Kidney epithelial cell (primary cell): ENCODE data around the gene MAT2B. TPM values are rescaled to one million over a fixed set of nuclear protein-coding genes. Genes with fewer than 3 reads are reported as not detected.

Experiments used
- DNase-seq: peaks from one replicate; pipeline ENCODE4 v3.0.0-alpha.2; 2010; ENCODE audit warnings: low read depth
- H3K27me3 ChIP-seq: 2 replicates; pipeline ENCODE4 v1.6.0; 2011; ENCODE audit warnings: low read length; ENCODE audit not compliant: control insufficient read depth, insufficient read depth
- H3K36me3 ChIP-seq: 2 replicates; pipeline ENCODE4 v1.5.1; 2011; ENCODE audit warnings: low read length; ENCODE audit not compliant: control insufficient read depth, insufficient read depth
- H3K4me3 ChIP-seq: 2 replicates; pipeline ENCODE4 v1.5.1; 2011; ENCODE audit warnings: low read depth, mild to moderate bottlenecking, control low read depth, low read length
- CTCF ChIP-seq: IDR thresholded peaks from 2 replicates; pipeline ENCODE4 v1.5.1; 2011; ENCODE audit warnings: mild to moderate bottlenecking, moderate library complexity, low read length, control low read depth, inconsistent platforms; ENCODE audit not compliant: insufficient read depth, poor library complexity, severe bottlenecking
- total RNA-seq: library from RNA; depleted of rRNA; stranded (reverse); fragments of >200 nt; gene quantifications from 2 replicates; pipeline ENCODE4 v1.2.3, GENCODE V29; 2015

MAT2B gene
- total RNA-seq = 55.5 and 61.1 TPM in 2 replicates

- no peaks in the 10 kb centered on the region for H3K27me3 ChIP-seq
- H3K36me3 ChIP-seq = no peaks in the 10 kb centered on the region
- DNase-seq = peak; percentile 71
- peak within 1 kb of the TSS; percentile 82 for H3K4me3 ChIP-seq
- TF ChIP-seq CTCF = peak; percentile 48
Observed at GRCh38 chr5:163505368-163506094, at the start of gene MAT2B. Gene MAT2B (plus strand): TSS chr5:163505619. CDS start chr5:163505687, 68 bp downstream.

- no peaks in the 10 kb centered on the region for H3K36me3 ChIP-seq
- no peak overlapping the region for H3K4me3 ChIP-seq
- H3K27me3 ChIP-seq = no peaks in the 10 kb centered on the region
- DNase-seq = no peak
- no peak for TF ChIP-seq CTCF
Observed at GRCh38 chr5:163456029-163456589, 49.3 kb upstream of the MAT2B start.

- no peak for TF ChIP-seq CTCF
- Histone ChIP-seq H3K27me3 (no peaks in the 10 kb centered on the region), H3K36me3 (no peaks in the 10 kb centered on the region), H3K4me3 (no peak overlapping the region)
- DNase-seq = no peak
Observed at GRCh38 chr5:163456840-163457239, 48.6 kb upstream of the MAT2B start.

- no peak for TF ChIP-seq CTCF
- H3K27me3 ChIP-seq = no peaks in the 10 kb centered on the region
- peak overlapping the region; percentile 83 for H3K4me3 ChIP-seq
- H3K36me3 ChIP-seq = no peaks in the 10 kb centered on the region
- no peak for DNase-seq
Observed at GRCh38 chr5:163458778-163459385, 46.5 kb upstream of the MAT2B start.

- no peaks in the 10 kb centered on the region for H3K36me3 ChIP-seq
Observed at GRCh38 chr5:163459462-163459818, 46.0 kb upstream of the MAT2B start.

More at GRCh38 chr5:163459462-163459818, 46.0 kb upstream of the MAT2B start:
- no peak for DNase-seq
- peak overlapping the region; percentile 83 for H3K4me3 ChIP-seq
- H3K27me3 ChIP-seq = no peaks in the 10 kb centered on the region
- no peak for TF ChIP-seq CTCF
